ENCODE data around the gene PHLDB1. TPM values are rescaled to one million over a fixed set of nuclear protein-coding genes. Genes with fewer than 3 reads are reported as not detected.
"Not testable (repeated sequence)": the region's sequence is repeated elsewhere in the genome, so short reads cannot be mapped to it uniquely, and the experiment has no call there.

PHLDB1 gene
- total RNA-seq, 1 donor from 2014 or later = 45.4 TPM

GRCh38 chr11:118587952-118588351 is 19.5 kb upstream of the PHLDB1 start:
- peaks cover 38% of the 10 kb centered on the region for H3K36me3 Mint-ChIP-seq (ENCODE audit: low read depth, unreplicated experiment)
- H3K9me3 Mint-ChIP-seq (ENCODE audit: unreplicated experiment) = no peaks in the 10 kb centered on the region

GRCh38 chr11:118592616-118593367 is 14.6 kb upstream of the PHLDB1 start:
- peaks cover 29% of the 10 kb centered on the region for H3K36me3 Mint-ChIP-seq (ENCODE audit: low read depth, unreplicated experiment)
- no peaks in the 10 kb centered on the region for H3K9me3 Mint-ChIP-seq (ENCODE audit: unreplicated experiment)

More at GRCh38 chr11:118587952-118588351, 19.5 kb upstream of the PHLDB1 start:
- H3K4me3 Mint-ChIP-seq (ENCODE audit: unreplicated experiment) = no peak overlapping the region
- DNase-seq (ENCODE audit: low spot score) = no peak
- no peaks in the 10 kb centered on the region for H3K27me3 Mint-ChIP-seq (ENCODE audit: unreplicated experiment)
- no peak overlapping the region for H3K27ac Mint-ChIP-seq (ENCODE audit: unreplicated experiment)
- TF ChIP-seq CTCF (IDR thresholded peaks at IDR 0.05; ENCODE audit: unreplicated experiment) = no peak
- H3K4me1 Mint-ChIP-seq (ENCODE audit: unreplicated experiment) = no peaks in the 10 kb centered on the region

GRCh38 chr11:118594984-118595383 is 12.4 kb upstream of the PHLDB1 start:
- H3K36me3 Mint-ChIP-seq (ENCODE audit: low read depth, unreplicated experiment) = peaks cover 31% of the 10 kb centered on the region
- not testable (repeated sequence) for DNase-seq (ENCODE audit: low spot score); H3K27me3 Mint-ChIP-seq (ENCODE audit: unreplicated experiment); H3K9me3 Mint-ChIP-seq (ENCODE audit: unreplicated experiment); H3K4me1 Mint-ChIP-seq (ENCODE audit: unreplicated experiment); H3K4me3 Mint-ChIP-seq (ENCODE audit: unreplicated experiment); H3K27ac Mint-ChIP-seq (ENCODE audit: unreplicated experiment)

More at GRCh38 chr11:118592616-118593367, 14.6 kb upstream of the PHLDB1 start:
- Mint-ChIP-seq H3K4me3 (ENCODE audit: unreplicated experiment) (no peak overlapping the region), H3K27ac (ENCODE audit: unreplicated experiment) (no peak overlapping the region), H3K27me3 (ENCODE audit: unreplicated experiment) (no peaks in the 10 kb centered on the region), H3K4me1 (ENCODE audit: unreplicated experiment) (no peaks in the 10 kb centered on the region)
- DNase-seq (ENCODE audit: low spot score) = no peak
- TF ChIP-seq CTCF (IDR thresholded peaks at IDR 0.05; ENCODE audit: unreplicated experiment) = no peak

GRCh38 chr11:118596224-118597146 is 10.9 kb upstream of the PHLDB1 start:
- Mint-ChIP-seq H3K4me3 (ENCODE audit: unreplicated experiment) (peak overlapping the region; percentile 25), H3K36me3 (ENCODE audit: low read depth, unreplicated experiment) (peaks cover 33% of the 10 kb centered on the region), H3K27ac (ENCODE audit: unreplicated experiment) (no peak overlapping the region), H3K9me3 (ENCODE audit: unreplicated experiment) (no peaks in the 10 kb centered on the region), H3K4me1 (ENCODE audit: unreplicated experiment) (no peaks in the 10 kb centered on the region), H3K27me3 (ENCODE audit: unreplicated experiment) (no peaks in the 10 kb centered on the region)
- no peak for TF ChIP-seq CTCF (IDR thresholded peaks at IDR 0.05; ENCODE audit: unreplicated experiment)
- DNase-seq (ENCODE audit: low spot score) = no peak

- Mint-ChIP-seq H3K36me3 (ENCODE audit: low read depth, unreplicated experiment) (peaks cover 42% of the 10 kb centered on the region), H3K4me1 (ENCODE audit: unreplicated experiment) (no peaks in the 10 kb centered on the region)
Observed at GRCh38 chr11:118597556-118597955, 9.9 kb upstream of the PHLDB1 start.

More at GRCh38 chr11:118597556-118597955, 9.9 kb upstream of the PHLDB1 start:
- Mint-ChIP-seq H3K9me3 (ENCODE audit: unreplicated experiment) (no peaks in the 10 kb centered on the region), H3K27me3 (ENCODE audit: unreplicated experiment) (no peaks in the 10 kb centered on the region), H3K4me3 (ENCODE audit: unreplicated experiment) (no peak overlapping the region), H3K27ac (ENCODE audit: unreplicated experiment) (no peak overlapping the region)
- DNase-seq (ENCODE audit: low spot score) = no peak
- no peak for TF ChIP-seq CTCF (IDR thresholded peaks at IDR 0.05; ENCODE audit: unreplicated experiment)
